SK-N-MC (cell line): ENCODE measurements around the gene DLG1.

Experiments used
- DNase-seq: peaks from one replicate; pipeline ENCODE4 v3.0.0-alpha.2; 2011; ENCODE audit warnings: low read depth, low spot score
- H3K27ac ChIP-seq: fragments of 200-600 bp; sonication (generic); 2 replicates; pipeline ENCODE4 v1.5.1; 2016; ENCODE audit warnings: mixed run types
- H3K36me3 ChIP-seq: fragments of 200-600 bp; sonication (generic); 2 replicates; pipeline ENCODE4 v1.6.1; 2017; ENCODE audit warnings: antibody characterized with exemption, low read length, mixed read lengths; ENCODE audit not compliant: insufficient read depth
- H3K4me3 ChIP-seq: fragments of 200-600 bp; sonication (generic); 2 replicates; pipeline ENCODE4 v1.5.1; 2016
- H3K9ac ChIP-seq: fragments of 200-600 bp; sonication (generic); 2 replicates; pipeline ENCODE4 v1.8.0; 2017; ENCODE audit warnings: mixed run types, mixed read lengths; ENCODE audit not compliant: insufficient read length
- H3K9me3 ChIP-seq: fragments of 200-600 bp; sonication (generic); 2 replicates; pipeline ENCODE4 v1.6.1; 2017; ENCODE audit warnings: low read depth, mild to moderate bottlenecking, antibody characterized with exemption, low read length, moderate library complexity, mixed read lengths
- EZH2 ChIP-seq: fragments of 200-600 bp; sonication (generic); IDR thresholded peaks from one replicate; pipeline ENCODE4 v1.6.1; 2017; ENCODE audit warnings: antibody characterized with exemption
- FOXP2 ChIP-seq: optimal IDR thresholded peaks from 2 replicates; pipeline ENCODE3; 2011; ENCODE audit warnings: mild to moderate bottlenecking, moderate library complexity; ENCODE audit not compliant: insufficient read depth; ENCODE audit errors: extremely low read length, control extremely low read depth
- POLR2AphosphoS5 ChIP-seq: IDR thresholded peaks from 2 replicates; pipeline ENCODE4 v1.6.1; 2012; ENCODE audit warnings: mild to moderate bottlenecking, low read depth, low read length, borderline replicate concordance

The DLG1 gene

DNA sequence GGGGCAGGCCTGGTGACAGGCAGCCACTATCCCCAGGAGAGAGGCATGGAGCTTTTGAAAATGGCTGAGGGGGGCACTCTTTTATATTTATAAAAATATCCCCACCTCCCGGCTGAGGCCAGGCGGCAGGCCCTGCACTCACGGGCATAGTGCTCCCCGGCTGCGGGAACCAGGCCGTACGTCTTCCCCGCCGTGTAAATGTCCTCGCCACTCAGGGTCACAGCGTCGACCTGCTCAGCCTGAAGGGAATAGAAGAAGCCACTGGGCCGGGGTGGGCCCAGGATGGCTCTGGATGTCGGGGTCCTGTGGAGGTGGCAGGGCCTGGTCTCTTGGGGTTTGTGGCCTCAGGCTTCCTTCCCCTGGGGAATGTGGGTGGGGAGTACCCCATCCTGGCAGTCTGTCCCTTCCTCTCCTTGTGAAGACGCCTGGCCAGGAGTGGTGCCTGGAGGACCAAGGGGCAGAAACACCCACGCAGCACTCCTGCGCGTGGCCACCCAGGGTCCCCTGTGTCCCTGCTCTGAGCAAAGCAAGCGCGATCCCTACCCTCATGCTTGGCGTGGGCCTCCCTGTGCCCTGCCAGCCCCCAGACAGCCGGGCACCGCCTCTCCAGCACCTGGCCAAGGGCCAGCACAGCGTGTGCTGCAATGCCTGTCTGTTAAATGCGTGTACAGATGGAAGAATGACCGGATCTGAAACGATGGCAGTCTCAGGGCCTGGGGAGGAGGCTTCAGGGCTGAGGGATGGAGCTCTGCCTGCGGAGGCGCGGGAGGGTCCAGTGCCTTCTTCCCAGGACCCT, 287.7 kb downstream of the DLG1 start:
- no peak for TF ChIP-seq FOXP2
- TF ChIP-seq EZH2 = no peak
- TF ChIP-seq POLR2AphosphoS5 = no peak
- H3K4me3 ChIP-seq = no peak overlapping the region
- peak overlapping the region; percentile 17 for H3K9ac ChIP-seq
- no peak overlapping the region for H3K27ac ChIP-seq
- no peak for DNase-seq
- H3K9me3 ChIP-seq = no peaks in the 10 kb centered on the region; the same call in 1 of the 2 replicates
- H3K36me3 ChIP-seq = no peaks in the 10 kb centered on the region

DNA sequence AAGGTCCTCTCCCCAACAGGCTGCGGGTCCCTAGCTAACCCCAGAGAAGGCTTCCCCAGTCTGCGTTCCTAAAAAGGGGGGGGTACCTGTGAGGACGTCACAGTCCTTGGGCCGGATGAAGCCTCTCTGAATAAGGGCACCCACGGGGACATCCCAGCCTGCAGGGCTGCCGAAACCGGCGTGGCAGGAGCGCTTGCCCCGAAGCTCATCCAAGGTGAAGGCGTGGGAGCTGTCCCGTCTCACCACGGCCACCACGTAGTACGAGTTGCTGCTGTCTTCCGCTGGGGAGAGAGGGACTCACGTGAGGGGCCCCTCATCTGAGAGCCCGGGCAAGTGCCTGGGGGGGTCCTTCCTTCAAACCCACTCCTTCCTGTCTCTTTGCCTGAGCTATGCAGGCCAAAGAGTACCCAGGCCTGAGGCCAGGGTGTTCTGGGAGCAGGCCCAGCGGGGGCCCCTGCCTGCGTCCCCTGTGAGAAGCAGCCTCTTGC, 288.8 kb downstream of the DLG1 start:
- Histone ChIP-seq H3K4me3 (no peak overlapping the region), H3K9ac (no peak overlapping the region), H3K27ac (no peak overlapping the region), H3K9me3 (no peaks in the 10 kb centered on the region; the same call in 1 of the 2 replicates), H3K36me3 (no peaks in the 10 kb centered on the region)
- DNase-seq = no peak
- TF ChIP-seq POLR2AphosphoS5 (no peak), FOXP2 (no peak), EZH2 (no peak)

DNA sequence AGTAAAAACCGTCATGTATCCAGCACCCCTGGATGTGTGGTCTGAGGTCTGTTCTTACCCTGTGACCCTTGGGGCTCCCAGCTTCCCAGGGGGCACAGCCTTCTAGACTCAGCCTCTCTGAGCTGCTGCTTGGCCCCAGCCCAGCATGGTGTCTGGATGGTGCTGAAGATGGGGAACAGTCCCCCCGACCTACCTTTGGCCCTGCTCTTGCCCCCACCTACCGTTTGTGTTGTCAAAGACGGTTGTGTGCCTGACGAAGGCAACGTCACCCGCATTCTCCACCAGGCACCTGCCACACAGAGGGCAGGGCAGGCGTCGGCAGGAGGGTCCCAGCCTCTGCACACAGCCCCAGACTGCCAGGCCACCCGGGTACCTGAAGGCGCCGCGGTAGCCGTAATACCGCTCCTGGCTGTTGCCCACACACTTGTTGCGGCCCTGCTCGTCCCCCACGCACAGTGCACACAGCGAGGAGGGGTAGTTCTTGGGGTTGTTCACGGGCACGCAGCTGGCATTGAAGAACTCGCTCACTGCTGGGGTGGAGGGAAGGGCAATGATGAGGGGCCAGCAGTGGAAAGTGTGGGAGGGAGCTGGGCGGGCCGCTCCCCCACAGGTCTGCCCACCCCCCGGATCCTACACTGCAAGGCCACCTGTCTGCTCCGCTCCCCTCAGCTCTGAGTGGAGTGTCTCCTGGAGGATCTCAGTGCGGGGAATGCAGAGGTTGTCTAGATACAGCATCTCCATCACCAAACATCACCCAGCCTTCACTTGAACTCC, 289.8 kb downstream of the DLG1 start:
- no peak overlapping the region for H3K27ac ChIP-seq
- no peaks in the 10 kb centered on the region; the same call in 1 of the 2 replicates for H3K9me3 ChIP-seq
- TF ChIP-seq FOXP2 (no peak), EZH2 (no peak), POLR2AphosphoS5 (no peak)
- no peaks in the 10 kb centered on the region for H3K36me3 ChIP-seq
- no peak overlapping the region for H3K4me3 ChIP-seq
- DNase-seq = no peak
- H3K9ac ChIP-seq = no peak overlapping the region

DNA sequence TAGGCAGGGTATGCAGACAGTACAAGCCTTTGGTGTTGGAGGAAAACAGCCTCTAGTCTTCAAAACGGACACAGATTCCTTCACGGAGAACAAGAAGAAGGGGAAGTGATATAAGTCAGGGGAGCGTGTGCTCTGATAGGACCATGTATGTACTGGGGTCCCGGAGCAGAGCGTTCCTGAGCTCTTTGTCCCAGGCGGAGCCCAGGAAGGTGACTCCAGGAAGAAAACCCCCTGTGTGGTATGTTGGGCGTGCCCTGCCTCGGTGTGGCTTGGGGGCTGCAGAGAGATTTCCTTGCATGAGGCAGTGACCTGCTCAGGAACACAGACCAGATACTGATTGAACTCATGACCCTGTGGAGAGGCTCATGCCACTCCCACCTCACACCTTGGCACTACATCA, 290.5 kb downstream of the DLG1 start:
- TF ChIP-seq POLR2AphosphoS5 = no peak
- no peak for TF ChIP-seq EZH2
- no peak for TF ChIP-seq FOXP2
- no peak for DNase-seq

DNA sequence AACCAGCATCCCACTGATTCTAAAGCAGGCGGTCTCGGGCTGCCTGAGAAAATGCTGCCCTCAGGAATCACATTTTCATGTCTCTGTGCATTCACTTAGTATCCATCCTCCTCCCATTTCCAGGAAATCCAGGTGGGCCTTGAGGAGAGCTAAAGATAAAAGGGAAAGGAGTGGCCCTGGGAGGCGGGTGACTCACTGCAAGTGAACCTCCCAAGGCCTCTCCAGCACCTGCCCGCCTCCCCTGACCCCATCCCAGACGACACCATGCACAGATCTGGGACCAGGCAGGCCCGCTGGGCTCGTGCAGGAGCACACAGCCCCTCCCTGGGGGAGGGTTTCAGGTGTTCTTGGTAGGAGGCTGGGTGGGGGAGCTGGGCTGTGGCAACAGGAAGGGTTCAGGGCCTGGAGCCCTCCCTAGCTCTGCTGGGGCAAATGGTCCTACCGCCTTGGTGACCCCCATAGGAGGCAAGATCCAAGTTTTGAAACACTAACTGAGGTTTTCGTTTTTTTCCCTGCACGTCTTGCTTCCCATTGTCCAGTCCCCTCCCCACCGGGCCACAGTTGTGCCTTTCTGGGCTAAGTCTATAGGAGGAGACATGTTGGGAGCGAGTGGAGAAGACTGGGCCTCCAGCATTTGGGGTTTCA, 291.0 kb downstream of the DLG1 start:
- no peak for TF ChIP-seq FOXP2
- TF ChIP-seq POLR2AphosphoS5 = no peak
- TF ChIP-seq EZH2 = no peak
- no peaks in the 10 kb centered on the region for H3K9me3 ChIP-seq
- no peaks in the 10 kb centered on the region for H3K36me3 ChIP-seq
- no peak overlapping the region for H3K4me3 ChIP-seq
- H3K27ac ChIP-seq = no peak overlapping the region
- DNase-seq = no peak
- H3K9ac ChIP-seq = no peak overlapping the region

More for the DNA sequence above, 290.5 kb downstream of the DLG1 start:
- H3K9me3 ChIP-seq = no peaks in the 10 kb centered on the region; the same call in 1 of the 2 replicates
- no peak overlapping the region for H3K4me3 ChIP-seq
- H3K36me3 ChIP-seq = no peaks in the 10 kb centered on the region
- no peak overlapping the region for H3K27ac ChIP-seq
- H3K9ac ChIP-seq = no peak overlapping the region

DNA sequence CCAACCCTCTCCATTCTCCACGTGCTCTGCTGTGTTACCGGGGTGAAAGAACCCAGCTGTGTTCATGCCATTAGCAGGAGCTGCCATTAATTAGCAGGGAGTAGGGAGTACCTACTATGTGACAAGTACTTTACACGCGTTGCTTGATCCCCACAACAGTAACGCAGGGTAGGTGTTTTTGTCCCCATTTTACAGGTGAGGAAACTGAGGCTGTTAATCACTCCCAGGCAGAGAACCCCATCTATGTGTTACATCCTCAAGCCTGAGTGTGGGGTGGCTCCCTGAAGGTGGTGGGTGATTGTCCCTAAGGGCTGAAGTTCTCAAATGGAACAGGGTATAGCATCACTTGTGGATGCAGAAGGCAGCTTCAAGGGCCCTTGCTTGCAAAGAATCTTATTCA, 291.6 kb downstream of the DLG1 start:
- Histone ChIP-seq H3K9me3 (no peaks in the 10 kb centered on the region), H3K36me3 (no peaks in the 10 kb centered on the region), H3K4me3 (no peak overlapping the region), H3K9ac (no peak overlapping the region), H3K27ac (no peak overlapping the region)
- TF ChIP-seq FOXP2 (no peak), EZH2 (no peak), POLR2AphosphoS5 (no peak)
- DNase-seq = no peak

DNA sequence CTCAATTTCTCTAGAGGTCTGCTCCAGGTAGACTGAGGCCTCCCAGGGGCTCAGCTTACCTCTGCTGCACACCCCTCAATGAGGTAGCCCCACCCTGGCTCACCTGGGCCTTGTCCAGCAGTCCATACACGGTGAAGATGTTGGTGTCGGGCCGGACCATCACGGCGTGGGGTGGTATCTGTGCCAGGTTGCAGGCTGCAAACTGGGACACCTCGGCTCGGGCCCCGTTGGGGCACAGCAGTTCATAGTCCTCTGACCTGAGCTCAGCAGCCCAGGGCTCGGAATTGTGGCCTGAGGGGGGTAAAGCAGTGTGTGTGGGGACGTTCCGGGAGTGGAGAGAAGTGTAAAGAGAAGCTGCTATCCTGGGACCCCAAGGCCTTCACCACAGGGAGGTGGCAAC, 292.0 kb downstream of the DLG1 start:
- H3K4me3 ChIP-seq = no peak overlapping the region
- H3K36me3 ChIP-seq = no peaks in the 10 kb centered on the region
- no peak for DNase-seq
- H3K27ac ChIP-seq = no peak overlapping the region
- H3K9ac ChIP-seq = no peak overlapping the region
- no peaks in the 10 kb centered on the region for H3K9me3 ChIP-seq
- TF ChIP-seq FOXP2 (no peak), EZH2 (no peak), POLR2AphosphoS5 (no peak)
